AG04450 (cell line): ENCODE results near the gene ANO4. TPM values are rescaled to one million over a fixed set of nuclear protein-coding genes. Genes with fewer than 3 reads are reported as not detected.

Source experiments
- CTCF ChIA-PET: fragments of 300-600, 350-600 bp; formaldehyde crosslinking; extraction: SDS; loops from one replicate; lab custom pipeline; 2022; ENCODE audit warnings: antibody characterized with exemption, inconsistent platforms; lab: Charles Lee
- POLR2A ChIA-PET: fragments of 350-600 bp; formaldehyde crosslinking; extraction: SDS; loops from one replicate; lab custom pipeline; 2021; ENCODE audit warnings: antibody characterized with exemption, inconsistent platforms; lab: Yijun Ruan, JAX
- DNase-seq: peaks from one replicate; pipeline ENCODE4 v3.0.0-alpha.2; 2011; ENCODE audit warnings: low read depth, low spot score
- H3K27ac ChIP-seq: one replicate; pipeline ENCODE4 v1.5.1; 2012; ENCODE audit warnings: low read depth, low read length, control low read depth
- H3K27me3 ChIP-seq: one replicate; pipeline ENCODE4 v1.6.0; 2012; ENCODE audit warnings: low read length; ENCODE audit not compliant: control insufficient read depth, insufficient read depth
- H3K4me3 ChIP-seq: 2 replicates; pipeline ENCODE4 v1.5.1; 2011; ENCODE audit warnings: mild to moderate bottlenecking, low read depth, low read length, control low read depth
- H3K9me3 ChIP-seq: 2 replicates; pipeline ENCODE4 v1.5.1; 2012; ENCODE audit warnings: low read length; ENCODE audit not compliant: control insufficient read depth, insufficient read depth
- CTCF ChIP-seq: IDR thresholded peaks from 2 replicates; pipeline ENCODE4 v1.5.1; 2011; ENCODE audit warnings: low read depth, low read length, control low read depth, inconsistent platforms
- polyA plus RNA-seq: library from polyadenylated mRNA; depleted of rRNA; stranded (reverse); fragments of >200 nt; gene quantifications from 2 replicates; pipeline ENCODE4 v1.2.3, GENCODE V29; 2011

ANO4 gene
- polyA plus RNA-seq, 1 experiment, result 7.5 TPM

- H3K27ac ChIP-seq, result no peak overlapping the region
- POLR2A ChIA-PET, result interaction anchor here (0.5 kb wide), 1 partner anchor 490 kb away, joined by 3 read pairs; no protein-coding TSS in a partner anchor
- no peaks in the 10 kb centered on the region for H3K9me3 ChIP-seq
- DNase-seq, result peak; percentile 15
- TF ChIP-seq CTCF, result no peak
- no peaks in the 10 kb centered on the region for H3K27me3 ChIP-seq
- CTCF ChIA-PET, result no interaction called here
- H3K4me3 ChIP-seq, result no peak overlapping the region
Observed at GRCh38 chr12:100908501-100908900, 113.9 kb downstream of the ANO4 start.

GRCh38 chr12:100913872-100914592 is 119.5 kb downstream of the ANO4 start:
- CTCF ChIA-PET, result interaction anchor here (0.7 to 1.3 kb wide), 3 partner anchors 8 to 87 kb away, joined by 3 to 4 read pairs (median 3); no protein-coding TSS in a partner anchor
- POLR2A ChIA-PET, result no interaction called here
- Histone ChIP-seq H3K27me3 (no peaks in the 10 kb centered on the region), H3K4me3 (no peak overlapping the region), H3K9me3 (no peaks in the 10 kb centered on the region), H3K27ac (no peak overlapping the region)
- no peak for TF ChIP-seq CTCF
- no peak for DNase-seq

- no peaks in the 10 kb centered on the region for H3K27me3 ChIP-seq
- peak; percentile 20 for DNase-seq
- H3K27ac ChIP-seq, result no peak overlapping the region
- ChIA-PET CTCF (interaction anchor here (0.5 to 0.9 kb wide), 2 partner anchors 9 to 738 kb away, joined by 3 to 4 read pairs; no protein-coding TSS in a partner anchor), POLR2A (no interaction called here)
- no peak overlapping the region for H3K4me3 ChIP-seq
- H3K9me3 ChIP-seq, result no peaks in the 10 kb centered on the region
- TF ChIP-seq CTCF, result no peak
Observed at GRCh38 chr12:100919116-100919515, 124.5 kb downstream of the ANO4 start.

GRCh38 chr12:100920493-100920892 is 125.9 kb downstream of the ANO4 start:
- H3K9me3 ChIP-seq, result no peaks in the 10 kb centered on the region
- no peaks in the 10 kb centered on the region for H3K27me3 ChIP-seq
- POLR2A ChIA-PET, result no interaction called here
- TF ChIP-seq CTCF, result no peak
- DNase-seq, result no peak
- CTCF ChIA-PET, result no interaction called here
- H3K4me3 ChIP-seq, result no peak overlapping the region
- H3K27ac ChIP-seq, result no peak overlapping the region

GRCh38 chr12:100926669-100927248 is 132.2 kb downstream of the ANO4 start:
- no peak for DNase-seq
- H3K27me3 ChIP-seq, result no peaks in the 10 kb centered on the region
- no peaks in the 10 kb centered on the region for H3K9me3 ChIP-seq
- H3K4me3 ChIP-seq, result no peak overlapping the region
- no peak overlapping the region for H3K27ac ChIP-seq
- TF ChIP-seq CTCF, result peak; percentile 54
- ChIA-PET CTCF (no interaction called here), POLR2A (no interaction called here)
